SK-N-SH (cell line): ENCODE measurements around the gene TAF4. TPM values are rescaled to one million over a fixed set of nuclear protein-coding genes. Genes with fewer than 3 reads are reported as not detected.

Experiments
- CTCF ChIA-PET: fragments of 300-600, 350-600 bp; formaldehyde crosslinking; extraction: SDS; loops from one replicate; lab custom pipeline; 2021; lab: Yijun Ruan, JAX
- POLR2A ChIA-PET: fragments of 350-600 bp; sonication (Branson Sonifier 250); formaldehyde crosslinking; extraction: SDS; loops from one replicate; lab custom pipeline; 2020; ENCODE audit warnings: antibody characterized with exemption, inconsistent platforms; lab: Yijun Ruan, JAX
- DNase-seq: peaks from one replicate; pipeline ENCODE4 v3.0.0; 2012
- H2AFZ ChIP-seq: fragments of 200-600 bp; sonication (generic); 2 replicates; pipeline ENCODE4 v1.8.1; 2016; ENCODE audit warnings: antibody characterized with exemption, mild to moderate bottlenecking, low read depth
- H3F3A ChIP-seq: fragments of 200-600 bp; sonication (generic); replicated peaks from 2 replicates; pipeline ENCODE3; 2016; ENCODE audit warnings: antibody characterized with exemption, mild to moderate bottlenecking; ENCODE audit not compliant: insufficient read depth
- H3K27ac ChIP-seq, 2 experiments: fragments of 200-500 bp in 1 of 2; fragments of 200-600 bp in 1 of 2; sonication (Bioruptor generic) in 1 of 2; sonication (generic), shearing (Covaris generic) in 1 of 2; 2 replicates each; pipeline versions ENCODE4 v1.5.1 to v1.6.1; 2014 to 2016; ENCODE audit warnings: low read depth in 2 of 2, inconsistent platforms in 1 of 2, low read length in 1 of 2, mild to moderate bottlenecking in 1 of 2, mixed read lengths in 1 of 2
- H3K27me3 ChIP-seq: fragments of 200-600 bp; sonication (generic), shearing (Covaris generic); 2 replicates; pipeline ENCODE4 v1.6.1; 2016; ENCODE audit warnings: mixed run types; ENCODE audit not compliant: insufficient read depth
- H3K36me3 ChIP-seq, 2 experiments: fragments of 200-500 bp in 1 of 2; fragments of 200-600 bp in 1 of 2; sonication (Bioruptor generic) in 1 of 2; sonication (generic) in 1 of 2; replicated peaks in 1 of 2; 2 replicates each; pipeline versions ENCODE3 to v1.5.1; 2014 to 2016; ENCODE audit warnings: low read length in 1 of 2, mild to moderate bottlenecking in 1 of 2; ENCODE audit not compliant: insufficient read depth in 2 of 2, control insufficient read depth in 1 of 2
- H3K4me1 ChIP-seq, 2 experiments: fragments of 200-500 bp in 1 of 2; fragments of 200-600 bp in 1 of 2; sonication (Bioruptor generic) in 1 of 2; sonication (generic), shearing (Covaris generic) in 1 of 2; 2 replicates each; pipeline versions ENCODE4 v1.5.1 to v1.6.1; 2014 to 2016; ENCODE audit warnings: low read depth in 1 of 2, low read length in 1 of 2, mixed run types in 1 of 2; ENCODE audit not compliant: insufficient read depth in 2 of 2, control insufficient read depth in 1 of 2
- H3K4me2 ChIP-seq: fragments of 200-600 bp; sonication (generic), shearing (Covaris generic); 2 replicates; pipeline ENCODE4 v1.6.1; 2017; ENCODE audit warnings: mixed run types
- H3K4me3 ChIP-seq, 2 experiments: fragments of 200-500 bp in 1 of 2; fragments of 200-600 bp in 1 of 2; sonication (Bioruptor generic) in 1 of 2; sonication (generic), shearing (Covaris generic) in 1 of 2; 2 replicates each; pipeline versions ENCODE4 v1.5.1 to v1.8.1; 2014 to 2016; ENCODE audit warnings: low read depth in 2 of 2, inconsistent platforms in 1 of 2, low read length in 1 of 2, mild to moderate bottlenecking in 1 of 2, mixed read lengths in 1 of 2, moderate library complexity in 1 of 2
- H3K79me2 ChIP-seq: fragments of 200-600 bp; sonication (generic); 2 replicates; pipeline ENCODE4 v1.8.1; 2017; ENCODE audit warnings: mild to moderate bottlenecking; ENCODE audit not compliant: insufficient read depth
- H3K9ac ChIP-seq: fragments of 200-600 bp; sonication (generic); 2 replicates; pipeline ENCODE4 v1.6.1; 2017; ENCODE audit warnings: mixed run types
- H3K9me2 ChIP-seq: fragments of 200-600 bp; sonication (generic); 2 replicates; pipeline ENCODE4 v1.6.1; 2017; ENCODE audit warnings: mixed run types
- H3K9me3 ChIP-seq: fragments of 200-600 bp; sonication (generic); 2 replicates; pipeline ENCODE4 v1.6.1; 2017; ENCODE audit warnings: mixed run types, mild to moderate bottlenecking, moderate library complexity
- H4K20me1 ChIP-seq: fragments of 200-600 bp; sonication (generic); 2 replicates; pipeline ENCODE4 v1.6.1; 2017; ENCODE audit warnings: mild to moderate bottlenecking, mixed run types; ENCODE audit not compliant: insufficient read depth
- CHD2 ChIP-seq: fragments of 150-350 bp; IDR thresholded peaks from 2 replicates; pipeline ENCODE4 v1.6.1; 2018; ENCODE audit warnings: low read length; ENCODE audit not compliant: partially characterized antibody
- ELF1 ChIP-seq: IDR thresholded peaks from 2 replicates; pipeline ENCODE4 v1.4.0; 2012
- EP300 ChIP-seq, 2 experiments: IDR thresholded peaks; 2 replicates each; pipeline versions ENCODE4 v1.4.0 to v1.6.1; 2012; ENCODE audit warnings: borderline replicate concordance in 1 of 2, low read depth in 1 of 2, low read length in 1 of 2
- EZH2phosphoT487 ChIP-seq: fragments of 200-600 bp; sonication (generic); IDR thresholded peaks from 2 replicates; pipeline ENCODE4 v1.6.1; 2017; ENCODE audit warnings: low read depth, mixed run types, mild to moderate bottlenecking, antibody characterized with exemption, moderate library complexity, borderline replicate concordance
- FOXJ3 ChIP-seq: sonication (generic); formaldehyde crosslinking; IDR thresholded peaks from 2 replicates; pipeline ENCODE4 v1.5.1; 2020; ENCODE audit warnings: mild to moderate bottlenecking, missing genetic modification reagents
- FOXM1 ChIP-seq: IDR thresholded peaks from 2 replicates; pipeline ENCODE4 v1.4.0; 2012; ENCODE audit warnings: low read depth, mild to moderate bottlenecking
- GATA2 ChIP-seq: sonication (generic); formaldehyde crosslinking; IDR thresholded peaks from 2 replicates; pipeline ENCODE4 v1.5.0; 2020; ENCODE audit warnings: mild to moderate bottlenecking, missing genetic modification reagents
- JUND ChIP-seq: IDR thresholded peaks from 2 replicates; pipeline ENCODE4 v1.4.0; 2012
- MXI1 ChIP-seq: IDR thresholded peaks from 2 replicates; pipeline ENCODE4 v1.6.1; 2012; ENCODE audit warnings: mild to moderate bottlenecking, low read depth, low read length, improper control_type of control experiment
- NRF1 ChIP-seq: IDR thresholded peaks from 2 replicates; pipeline ENCODE4 v1.6.1; 2012; ENCODE audit warnings: low read depth, mild to moderate bottlenecking, low read length
- RAD21 ChIP-seq: IDR thresholded peaks from 2 replicates; pipeline ENCODE4 v1.6.1; 2012; ENCODE audit warnings: mild to moderate bottlenecking, low read length
- RFX5 ChIP-seq: IDR thresholded peaks from 2 replicates; pipeline ENCODE4 v1.6.1; 2012; ENCODE audit warnings: mild to moderate bottlenecking, improper control_type of control experiment, low read length
- SIN3A ChIP-seq: IDR thresholded peaks from 2 replicates; pipeline ENCODE4 v1.6.1; 2012; ENCODE audit warnings: low read depth, mild to moderate bottlenecking, low read length, moderate library complexity, borderline replicate concordance
- SMC3 ChIP-seq: IDR thresholded peaks from 2 replicates; pipeline ENCODE4 v1.6.1; 2012; ENCODE audit warnings: low read depth, low read length, improper control_type of control experiment
- TCF12 ChIP-seq: IDR thresholded peaks from 2 replicates; pipeline ENCODE4 v1.4.0; 2012
- WGBS: methylation state at CpG from one replicate; pipeline ENCODE4 v1.1.6; 2017; ENCODE audit warnings: low lambda C conversion rate; 5-methylcytosine and 5-hydroxymethylcytosine counted together
- polyA plus RNA-seq, 3 experiments: library from polyadenylated mRNA; depleted of rRNA; stranded (reverse); fragments of >200 nt; gene quantifications; 2 replicates each; pipeline ENCODE4 v1.2.3, GENCODE V29; 2012
- small RNA-seq, 7 experiments: library from RNA; depleted of rRNA; stranded (forward); fragments of <200 nt; gene quantifications; one replicate each; pipeline ENCODE3, GENCODE V24; 2012
- TF ChIP-seq, protein P1 (sequence below): fragments of 150-350 bp; IDR thresholded peaks from 2 replicates; pipeline ENCODE4 v1.6.1; 2017; ENCODE audit warnings: antibody characterized with exemption, low read length, low read depth, borderline replicate concordance
- TF ChIP-seq, protein P2 (sequence below): IDR thresholded peaks from 2 replicates; pipeline ENCODE4 v1.4.0; 2012; ENCODE audit warnings: low read depth, borderline replicate concordance

Gene TAF4
- polyA plus RNA-seq, 1 of the 3 experiments (the other 2 are of a cell fraction): 4.8 TPM

DNA sequence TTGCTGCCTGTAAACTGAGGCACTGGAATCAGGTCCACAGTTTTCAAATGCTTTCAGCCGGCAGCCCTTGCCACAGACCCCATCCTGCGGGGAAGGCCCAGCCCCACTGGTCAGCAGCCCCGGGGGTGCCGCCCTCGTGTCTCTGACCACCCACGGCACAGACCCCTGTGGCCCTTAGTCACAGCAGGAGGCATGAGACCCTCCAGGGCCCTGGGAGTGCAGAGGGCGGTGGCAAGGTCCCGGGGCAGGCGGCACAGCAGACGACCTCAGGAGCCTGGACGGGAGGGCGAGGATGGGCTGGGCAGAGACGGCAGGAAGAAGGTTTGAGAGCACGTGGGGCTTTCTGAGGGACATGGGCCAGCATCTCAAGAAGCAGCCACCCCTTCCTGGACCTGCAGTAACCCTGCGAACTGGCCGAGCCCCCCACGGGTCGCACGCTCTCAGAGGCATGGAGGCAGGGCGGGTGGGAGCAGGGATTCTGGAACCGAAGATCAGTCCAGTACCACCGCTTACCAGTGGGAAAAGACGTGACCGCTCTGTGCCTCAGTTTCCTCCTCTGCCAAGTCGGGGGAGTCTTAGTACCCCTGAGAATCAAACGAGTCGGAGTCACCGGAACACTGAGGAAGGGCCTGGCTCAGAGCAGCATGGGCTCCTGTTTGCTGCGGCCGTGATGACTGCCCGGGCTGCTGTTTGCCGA, 140.7 kb downstream of the TAF4 start:
- Histone ChIP-seq H3K79me2 (no peaks in the 10 kb centered on the region), H3K9ac (no peak overlapping the region), H2AFZ (no peak overlapping the region), H4K20me1 (no peaks in the 10 kb centered on the region), H3K4me1 (no peaks in the 10 kb centered on the region), H3K27me3 (no peaks in the 10 kb centered on the region), H3K9me3 (no peaks in the 10 kb centered on the region), H3K4me2 (no peak overlapping the region), H3K27ac (no peak overlapping the region), H3F3A (no peaks in the 10 kb centered on the region), H3K4me3 (no peak overlapping the region), H3K36me3 (no peaks in the 10 kb centered on the region), H3K9me2 (no peaks in the 10 kb centered on the region)
- ChIA-PET POLR2A (no interaction called here), CTCF (no interaction called here)
- no peak for DNase-seq
- TF ChIP-seq MXI1: no peak
- TF ChIP-seq, protein P1, sequence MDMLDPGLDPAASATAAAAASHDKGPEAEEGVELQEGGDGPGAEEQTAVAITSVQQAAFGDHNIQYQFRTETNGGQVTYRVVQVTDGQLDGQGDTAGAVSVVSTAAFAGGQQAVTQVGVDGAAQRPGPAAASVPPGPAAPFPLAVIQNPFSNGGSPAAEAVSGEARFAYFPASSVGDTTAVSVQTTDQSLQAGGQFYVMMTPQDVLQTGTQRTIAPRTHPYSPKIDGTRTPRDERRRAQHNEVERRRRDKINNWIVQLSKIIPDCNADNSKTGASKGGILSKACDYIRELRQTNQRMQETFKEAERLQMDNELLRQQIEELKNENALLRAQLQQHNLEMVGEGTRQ: no peak
- TF ChIP-seq NRF1: no peak
- TF ChIP-seq FOXM1: no peak
- TF ChIP-seq JUND: no peak
- no peak for TF ChIP-seq ELF1
- TF ChIP-seq RAD21: no peak
- no peak for TF ChIP-seq EP300 (IDR thresholded peaks at IDR 0.05; ENCODE audit: borderline replicate concordance in 1 of 2, low read depth in 1 of 2, low read length in 1 of 2)
- TF ChIP-seq EZH2phosphoT487: no peak
- TF ChIP-seq FOXJ3 (CRISPR knock-in tag): no peak
- TF ChIP-seq CHD2: no peak
- TF ChIP-seq SMC3: no peak
- no peak for TF ChIP-seq SIN3A
- TF ChIP-seq TCF12: no peak
- TF ChIP-seq RFX5: no peak
- TF ChIP-seq GATA2 (CRISPR knock-in tag): no peak
- TF ChIP-seq, protein P2, sequence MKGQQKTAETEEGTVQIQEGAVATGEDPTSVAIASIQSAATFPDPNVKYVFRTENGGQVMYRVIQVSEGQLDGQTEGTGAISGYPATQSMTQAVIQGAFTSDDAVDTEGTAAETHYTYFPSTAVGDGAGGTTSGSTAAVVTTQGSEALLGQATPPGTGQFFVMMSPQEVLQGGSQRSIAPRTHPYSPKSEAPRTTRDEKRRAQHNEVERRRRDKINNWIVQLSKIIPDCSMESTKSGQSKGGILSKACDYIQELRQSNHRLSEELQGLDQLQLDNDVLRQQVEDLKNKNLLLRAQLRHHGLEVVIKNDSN: no peak
- 64% methylated on average over 24 of the region's 32 CpGs for WGBS

Small RNA genes lying within 50 kb of the gene (small RNA-seq; reads per million reads assigned to genes)
- 0 reads per million in 7 experiments for gene MIR3195

Other genes starting within 250 kb of the TAF4 start
- gene LSM14B, start 56.6 kb upstream of the TAF4 start, polyA plus RNA-seq (2012; rRNA removed): 52.2 and 64.6 TPM in 2 replicates
- gene PSMA7, start 77.5 kb upstream of the TAF4 start, polyA plus RNA-seq (2012; rRNA removed): 687 and 801 TPM in 2 replicates
- gene SS18L1, start 77.9 kb upstream of the TAF4 start, polyA plus RNA-seq (2012; rRNA removed): 10.7 and 13.1 TPM in 2 replicates
- gene MTG2, start 117.1 kb upstream of the TAF4 start, polyA plus RNA-seq (2012; rRNA removed): 36.6 and 42.9 TPM in 2 replicates
- gene HRH3, start 154.4 kb upstream of the TAF4 start, polyA plus RNA-seq (2012; rRNA removed): 0.02 TPM in 2 replicates
- 17.7 and 18.7 TPM in 2 replicates for gene OSBPL2, start 172.6 kb upstream of the TAF4 start, polyA plus RNA-seq (2012; rRNA removed)
- 137 and 142 TPM in 2 replicates for gene ADRM1, start 237.1 kb upstream of the TAF4 start, polyA plus RNA-seq (2012; rRNA removed)